MCF 10A (cell line): ENCODE results near the gene PARD3. TPM values are rescaled to one million over a fixed set of nuclear protein-coding genes. Genes with fewer than 3 reads are reported as not detected.

Experiments used
- BruUV-seq: library from RNA; stranded (reverse); fragments of 400-500 nt; replicated peaks from 2 replicates; lab custom pipeline; 2021; lab: Mats Ljungman, UMichigan
- CTCF ChIA-PET: fragments of 300-600 bp; sonication (Branson Sonifier 250); formaldehyde crosslinking; extraction: SDS; loops from one replicate; lab custom pipeline; 2021; ENCODE audit warnings: antibody characterized with exemption, inconsistent platforms; lab: Yijun Ruan, JAX
- POLR2A ChIA-PET: fragments of 300-600, 350-650 bp; sonication (Branson Sonifier 250); formaldehyde crosslinking; extraction: SDS; loops from one replicate; lab custom pipeline; 2020; ENCODE audit warnings: antibody characterized with exemption, inconsistent platforms; lab: Yijun Ruan, JAX
- DNase-seq: peaks from one replicate; pipeline ENCODE4 v3.0.0-alpha.2; 2018; ENCODE audit not compliant: unreplicated experiment
- H3K27ac Mint-ChIP-seq: one replicate; pipeline ENCODE4 v1.8.0; 2022; ENCODE audit warnings: mild to moderate bottlenecking, low read depth, mixed read lengths; ENCODE audit not compliant: unreplicated experiment
- H3K27me3 Mint-ChIP-seq: one replicate; pipeline ENCODE4 v1.8.0; 2022; ENCODE audit warnings: mixed read lengths; ENCODE audit not compliant: insufficient read depth, unreplicated experiment
- H3K36me3 Mint-ChIP-seq: one replicate; pipeline ENCODE4 v1.8.0; 2022; ENCODE audit warnings: mild to moderate bottlenecking, moderate library complexity, mixed read lengths; ENCODE audit not compliant: insufficient read depth, unreplicated experiment
- H3K4me1 Mint-ChIP-seq: one replicate; pipeline ENCODE4 v1.8.0; 2022; ENCODE audit warnings: mixed read lengths; ENCODE audit not compliant: insufficient read depth, unreplicated experiment
- H3K4me3 Mint-ChIP-seq: one replicate; pipeline ENCODE4 v1.8.0; 2022; ENCODE audit warnings: mild to moderate bottlenecking, moderate library complexity, mixed read lengths; ENCODE audit not compliant: unreplicated experiment
- H3K9me3 Mint-ChIP-seq: one replicate; pipeline ENCODE4 v1.8.0; 2022; ENCODE audit warnings: mixed read lengths; ENCODE audit not compliant: unreplicated experiment
- intact Hi-C: fragments of 100-400 bp; cut with micrococcal nuclease; formaldehyde crosslinking; loops from 2 replicates; pipeline ENCODE4 v1.14.1; 2022
- total RNA-seq: library from RNA; stranded (reverse); gene quantifications from 2 replicates; pipeline ENCODE4 v1.2.3, GENCODE V29; 2022
- TF ChIP-seq, protein P1 (sequence below): fragments of 200-600 bp; IDR thresholded peaks from one replicate; pipeline ENCODE4 v1.8.0; 2022; ENCODE audit warnings: antibody characterized with exemption, mild to moderate bottlenecking; ENCODE audit not compliant: unreplicated experiment

Gene PARD3
- total RNA-seq, 1 experiment from 2014 or later: 70.0 TPM

DNA sequence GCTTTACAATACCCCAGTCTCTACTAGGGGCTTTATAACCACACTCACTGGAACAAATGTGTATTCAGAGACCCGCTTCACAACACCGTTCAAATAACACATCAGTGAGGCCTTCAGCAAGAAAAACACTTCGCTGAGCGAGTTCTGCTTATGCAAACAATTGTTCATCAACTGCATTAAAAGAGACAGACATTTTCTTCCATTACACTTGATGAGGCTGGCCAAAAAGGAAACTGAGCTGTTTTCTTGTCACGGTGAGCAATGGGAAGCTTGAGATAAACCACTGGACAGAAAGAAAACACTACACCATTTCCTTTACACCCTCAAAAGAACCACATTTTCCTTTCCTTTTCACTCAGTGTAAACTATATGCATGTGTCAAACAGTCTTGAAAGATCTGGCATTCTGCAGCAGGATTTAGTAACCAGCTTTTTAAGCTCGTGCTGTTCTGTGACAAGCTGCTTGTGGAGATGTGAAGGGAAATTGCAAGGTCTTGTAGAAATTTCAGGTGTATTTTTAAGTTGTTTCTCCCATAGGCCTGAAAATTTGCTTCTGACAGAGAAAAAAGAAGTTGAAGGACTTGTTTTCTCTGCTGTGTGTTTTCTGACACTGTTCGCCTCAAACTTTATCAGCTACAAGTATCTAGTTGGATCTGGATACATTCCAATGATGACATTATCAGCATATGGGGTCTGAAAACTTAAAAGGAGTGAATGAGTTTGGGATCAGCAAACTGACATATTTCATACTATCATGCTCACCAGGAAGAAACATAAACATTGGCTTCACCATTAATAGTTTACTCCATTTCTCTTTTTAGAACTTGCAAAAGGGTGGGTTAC is 693.1 kb downstream of the PARD3 start:
- BruUV-seq: no TSS peak
- peaks cover 20% of the 10 kb centered on the region for H3K36me3 Mint-ChIP-seq
- POLR2A ChIA-PET: no interaction called here
- H3K4me1 Mint-ChIP-seq: peaks cover 8% of the 10 kb centered on the region
- TF ChIP-seq, protein P1, sequence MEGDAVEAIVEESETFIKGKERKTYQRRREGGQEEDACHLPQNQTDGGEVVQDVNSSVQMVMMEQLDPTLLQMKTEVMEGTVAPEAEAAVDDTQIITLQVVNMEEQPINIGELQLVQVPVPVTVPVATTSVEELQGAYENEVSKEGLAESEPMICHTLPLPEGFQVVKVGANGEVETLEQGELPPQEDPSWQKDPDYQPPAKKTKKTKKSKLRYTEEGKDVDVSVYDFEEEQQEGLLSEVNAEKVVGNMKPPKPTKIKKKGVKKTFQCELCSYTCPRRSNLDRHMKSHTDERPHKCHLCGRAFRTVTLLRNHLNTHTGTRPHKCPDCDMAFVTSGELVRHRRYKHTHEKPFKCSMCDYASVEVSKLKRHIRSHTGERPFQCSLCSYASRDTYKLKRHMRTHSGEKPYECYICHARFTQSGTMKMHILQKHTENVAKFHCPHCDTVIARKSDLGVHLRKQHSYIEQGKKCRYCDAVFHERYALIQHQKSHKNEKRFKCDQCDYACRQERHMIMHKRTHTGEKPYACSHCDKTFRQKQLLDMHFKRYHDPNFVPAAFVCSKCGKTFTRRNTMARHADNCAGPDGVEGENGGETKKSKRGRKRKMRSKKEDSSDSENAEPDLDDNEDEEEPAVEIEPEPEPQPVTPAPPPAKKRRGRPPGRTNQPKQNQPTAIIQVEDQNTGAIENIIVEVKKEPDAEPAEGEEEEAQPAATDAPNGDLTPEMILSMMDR: no peak
- H3K27me3 Mint-ChIP-seq: no peaks in the 10 kb centered on the region
- no peak overlapping the region for H3K4me3 Mint-ChIP-seq
- CTCF ChIA-PET: no interaction called here
- no peak for DNase-seq
- intact Hi-C loops: no loop called here
- no peaks in the 10 kb centered on the region for H3K9me3 Mint-ChIP-seq
- no peak overlapping the region for H3K27ac Mint-ChIP-seq

DNA sequence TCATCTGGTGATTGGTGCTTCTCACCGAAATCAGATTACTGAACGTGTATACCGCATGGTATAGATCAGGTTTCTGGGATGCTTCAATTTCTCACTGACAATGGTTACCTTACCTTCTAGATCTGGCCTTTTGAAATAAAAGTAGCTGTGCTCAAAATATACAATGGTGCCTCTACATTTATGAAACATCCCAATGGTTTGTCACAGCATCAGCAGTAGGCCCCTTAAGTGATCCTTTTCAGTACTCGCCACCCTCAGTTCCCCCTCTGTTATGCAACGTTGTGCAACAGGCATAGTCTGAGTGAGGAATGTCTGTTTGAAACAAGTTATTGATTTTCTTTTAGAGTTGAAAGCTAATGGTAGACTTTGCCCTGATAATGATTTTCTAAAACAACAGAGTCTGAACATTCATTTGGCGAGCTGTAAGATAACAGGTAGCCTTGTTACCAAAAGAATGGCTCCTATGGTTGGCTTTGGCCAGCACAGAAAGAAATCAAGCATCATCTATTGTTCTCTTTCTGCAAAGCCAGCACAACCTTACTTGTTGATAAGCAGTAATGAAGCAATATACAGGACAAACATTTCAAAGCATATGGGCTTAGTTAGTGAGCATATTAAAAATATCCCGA is 693.9 kb downstream of the PARD3 start:
- Mint-ChIP-seq H3K9me3 (no peaks in the 10 kb centered on the region), H3K36me3 (peaks cover 23% of the 10 kb centered on the region), H3K27ac (peak overlapping the region; percentile 59), H3K4me3 (no peak overlapping the region), H3K4me1 (peaks cover 8% of the 10 kb centered on the region), H3K27me3 (no peaks in the 10 kb centered on the region)
- CTCF ChIA-PET: no interaction called here
- no TSS peak for BruUV-seq
- intact Hi-C loops: no loop called here
- TF ChIP-seq, protein P1: no peak
- DNase-seq: no peak
- POLR2A ChIA-PET: no interaction called here

DNA sequence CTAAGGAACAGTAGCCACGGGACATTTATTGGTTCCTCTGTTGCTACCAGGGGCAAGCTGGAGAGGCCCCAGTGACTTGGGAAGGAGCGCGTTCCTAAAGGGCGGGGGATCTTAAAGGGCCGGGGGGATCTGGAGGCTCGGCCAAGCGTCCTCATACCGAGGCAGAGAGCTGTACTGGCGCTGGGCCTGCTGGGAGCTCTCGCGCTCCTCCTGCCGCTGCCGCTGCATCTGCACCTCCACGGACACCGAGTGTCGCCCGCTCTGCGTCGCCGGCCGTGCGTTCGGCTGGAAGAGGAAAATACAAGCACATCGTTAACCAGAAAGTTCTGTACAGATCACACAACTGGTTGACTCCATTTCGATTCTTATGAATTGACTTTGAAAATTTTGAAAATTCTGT is 695.6 kb downstream of the PARD3 start:
- DNase-seq: no peak
- intact Hi-C loops: no loop called here
- Mint-ChIP-seq H3K4me3 (no peak overlapping the region), H3K36me3 (peaks cover 27% of the 10 kb centered on the region), H3K27me3 (no peaks in the 10 kb centered on the region), H3K4me1 (peaks cover 3% of the 10 kb centered on the region), H3K9me3 (no peaks in the 10 kb centered on the region), H3K27ac (no peak overlapping the region)
- ChIA-PET POLR2A (no interaction called here), CTCF (interaction anchor here (0.6 kb wide), 1 partner anchor 322 kb away, joined by 3 read pairs; no protein-coding TSS in a partner anchor)
- no TSS peak for BruUV-seq
- TF ChIP-seq, protein P1: no peak

DNA sequence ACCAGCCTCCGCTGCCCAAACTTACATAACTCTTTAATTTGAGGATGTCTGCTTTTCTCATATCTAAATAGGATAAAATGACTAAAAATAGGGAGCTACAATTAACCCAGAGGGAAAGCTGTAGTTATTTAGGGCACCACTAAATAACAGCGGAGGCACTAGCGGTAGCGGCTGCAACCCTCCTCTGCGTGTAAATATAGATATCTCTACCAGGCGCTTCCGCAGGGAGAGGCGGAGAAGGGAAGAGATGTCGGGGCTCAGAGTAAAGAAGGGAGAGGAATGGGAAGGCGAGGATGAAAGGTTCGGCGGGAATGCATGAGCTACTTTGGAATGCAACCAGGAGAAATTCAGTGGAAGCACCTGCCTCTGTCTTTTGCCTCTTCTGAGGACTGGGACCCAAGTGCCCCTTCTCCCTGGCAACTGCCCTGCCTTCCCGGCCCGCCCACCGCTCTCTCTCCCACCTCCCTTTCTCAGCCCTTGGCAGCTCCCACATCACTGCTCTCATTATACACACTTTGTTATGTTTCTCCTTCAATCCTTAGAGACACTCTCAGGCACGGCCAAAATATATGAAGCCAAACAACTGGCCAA is 698.3 kb downstream of the PARD3 start:
- DNase-seq: no peak
- Mint-ChIP-seq H3K4me3 (no peak overlapping the region), H3K27me3 (no peaks in the 10 kb centered on the region), H3K27ac (no peak overlapping the region), H3K36me3 (peaks cover 31% of the 10 kb centered on the region), H3K9me3 (no peaks in the 10 kb centered on the region), H3K4me1 (no peaks in the 10 kb centered on the region)
- TF ChIP-seq, protein P1: no peak
- POLR2A ChIA-PET: no interaction called here
- no TSS peak for BruUV-seq
- CTCF ChIA-PET: no interaction called here
- intact Hi-C loops: no loop called here
